ENCODE measurements around the gene CORO2A.

Gene CORO2A

DNA sequence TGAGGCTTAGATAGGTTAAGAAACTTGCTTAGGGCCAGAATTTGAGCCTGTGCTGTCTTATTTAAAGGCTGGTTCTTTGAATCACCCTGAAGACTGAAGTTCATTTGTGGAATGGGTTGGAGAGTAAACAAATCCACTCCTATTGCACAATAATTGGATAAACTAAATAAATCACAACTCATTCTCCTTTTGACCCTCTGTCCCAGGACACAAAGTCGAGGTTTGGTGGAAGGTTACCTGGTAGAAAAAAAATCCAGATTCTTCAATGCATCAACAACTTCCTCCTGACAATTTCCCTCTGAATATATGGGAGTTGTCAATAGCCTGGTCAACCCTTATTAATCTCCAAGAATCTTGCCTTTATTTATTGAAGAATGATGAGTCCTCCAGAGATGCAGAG lies 34.1 kb upstream of the CORO2A start:
- Histone ChIP-seq H3K36me3 (replicated peaks; ENCODE audit: low read depth, low read length) (no peaks in the 10 kb centered on the region), H3K79me2 (ENCODE audit: low read length) (no peaks in the 10 kb centered on the region), H3K9ac (ENCODE audit: low read length) (no peak overlapping the region), H3K9me3 (ENCODE audit: insufficient read depth, low read length) (no peaks in the 10 kb centered on the region), H3K4me3 (ENCODE audit: low read length) (no peak overlapping the region), H3K4me2 (ENCODE audit: low read length) (no peak overlapping the region), H3K27me3 (ENCODE audit: low read depth, low read length) (no peaks in the 10 kb centered on the region), H3K4me1 (ENCODE audit: low read length) (no peaks in the 10 kb centered on the region), H2AFZ (ENCODE audit: low read depth, low read length) (no peak overlapping the region), H3K27ac (ENCODE audit: low read length) (no peak overlapping the region), H4K20me1 (ENCODE audit: insufficient read depth, low read length) (no peaks in the 10 kb centered on the region)
- no peak for TF ChIP-seq EZH2phosphoT487 (IDR thresholded peaks at IDR 0.05; ENCODE audit: low read depth)
- TF ChIP-seq CTCF (IDR thresholded peaks at IDR 0.05; ENCODE audit: low read depth, low read length): no peak

DNA sequence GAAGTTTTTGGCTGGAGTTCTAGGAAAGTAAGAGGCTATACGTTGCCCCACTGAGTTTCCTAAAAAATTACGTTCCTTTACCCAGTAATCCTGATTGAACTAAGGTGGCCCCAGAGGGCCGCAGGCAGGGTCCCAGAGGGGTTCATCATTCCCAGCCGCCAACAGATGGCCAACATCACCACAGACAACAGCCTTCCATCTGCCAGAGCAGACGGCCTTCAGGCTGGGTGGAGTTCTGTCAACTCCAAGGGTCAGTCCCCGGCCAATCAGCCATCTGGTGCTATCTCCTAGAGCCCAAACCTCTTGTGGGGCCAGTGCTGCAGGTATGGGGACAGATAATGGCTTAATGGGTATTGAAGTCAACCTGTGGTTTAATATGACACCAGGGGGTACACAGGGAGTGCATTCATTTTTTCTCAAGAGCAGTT lies 32.6 kb upstream of the CORO2A start:
- H3K4me3 ChIP-seq (ENCODE audit: low read length): no peak overlapping the region
- no peak overlapping the region for H3K4me2 ChIP-seq (ENCODE audit: low read length)
- no peaks in the 10 kb centered on the region for H3K27me3 ChIP-seq (ENCODE audit: low read depth, low read length)
- H3K36me3 ChIP-seq (replicated peaks; ENCODE audit: low read depth, low read length): no peaks in the 10 kb centered on the region
- no peaks in the 10 kb centered on the region for H3K9me3 ChIP-seq (ENCODE audit: insufficient read depth, low read length)
- no peaks in the 10 kb centered on the region for H4K20me1 ChIP-seq (ENCODE audit: insufficient read depth, low read length)
- no peaks in the 10 kb centered on the region for H3K4me1 ChIP-seq (ENCODE audit: low read length)
- TF ChIP-seq CTCF (IDR thresholded peaks at IDR 0.05; ENCODE audit: low read depth, low read length): no peak
- TF ChIP-seq EZH2phosphoT487 (IDR thresholded peaks at IDR 0.05; ENCODE audit: low read depth): no peak
- H3K79me2 ChIP-seq (ENCODE audit: low read length): no peaks in the 10 kb centered on the region
- H3K9ac ChIP-seq (ENCODE audit: low read length): no peak overlapping the region
- H2AFZ ChIP-seq (ENCODE audit: low read depth, low read length): no peak overlapping the region
- no peak overlapping the region for H3K27ac ChIP-seq (ENCODE audit: low read length)

GRCh38 chr9:98222885-98223691 lies 30.7 kb upstream of the CORO2A start:
- H3K9me3 ChIP-seq (ENCODE audit: insufficient read depth, low read length): no peaks in the 10 kb centered on the region
- no peak for TF ChIP-seq CTCF (IDR thresholded peaks at IDR 0.05; ENCODE audit: low read depth, low read length)
- no peak for TF ChIP-seq EZH2phosphoT487 (IDR thresholded peaks at IDR 0.05; ENCODE audit: low read depth)
- H3K9ac ChIP-seq (ENCODE audit: low read length): no peak overlapping the region
- no peak overlapping the region for H2AFZ ChIP-seq (ENCODE audit: low read depth, low read length)
- no peaks in the 10 kb centered on the region for H3K36me3 ChIP-seq (replicated peaks; ENCODE audit: low read depth, low read length)
- H3K4me1 ChIP-seq (ENCODE audit: low read length): no peaks in the 10 kb centered on the region
- no peaks in the 10 kb centered on the region for H3K79me2 ChIP-seq (ENCODE audit: low read length)
- H3K4me2 ChIP-seq (ENCODE audit: low read length): no peak overlapping the region
- no peak overlapping the region for H3K4me3 ChIP-seq (ENCODE audit: low read length)
- no peaks in the 10 kb centered on the region for H3K27me3 ChIP-seq (ENCODE audit: low read depth, low read length)
- no peak overlapping the region for H3K27ac ChIP-seq (ENCODE audit: low read length)
- H4K20me1 ChIP-seq (ENCODE audit: insufficient read depth, low read length): no peaks in the 10 kb centered on the region

DNA sequence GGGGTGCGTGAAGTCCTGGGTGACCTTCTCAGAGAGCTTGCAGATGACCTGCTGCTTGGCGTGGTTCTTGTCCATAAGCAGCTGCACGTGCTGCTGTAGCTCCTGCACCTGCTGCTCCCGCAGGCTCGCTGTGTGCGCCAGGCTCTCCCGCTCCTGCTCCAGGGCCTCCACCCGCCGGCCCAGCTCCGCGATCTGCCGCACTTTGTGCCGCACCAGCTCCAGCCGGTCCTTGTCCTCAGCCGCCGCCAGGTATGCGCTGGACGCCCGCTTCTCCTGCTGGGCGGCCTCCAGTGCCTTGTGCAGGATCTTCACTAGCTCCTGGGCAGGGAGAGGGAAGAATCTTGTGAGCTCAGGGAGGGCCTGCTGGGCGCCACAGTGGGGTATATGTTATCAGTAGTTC lies 28.5 kb upstream of the CORO2A start:
- Histone ChIP-seq H3K79me2 (ENCODE audit: low read length) (no peaks in the 10 kb centered on the region), H3K4me1 (ENCODE audit: low read length) (0 out of 2 replicates have a peak, but pooled peaks cover 3% of the 10 kb centered on the region), H4K20me1 (ENCODE audit: insufficient read depth, low read length) (no peaks in the 10 kb centered on the region), H3K9ac (ENCODE audit: low read length) (no peak overlapping the region), H3K36me3 (replicated peaks; ENCODE audit: low read depth, low read length) (no peaks in the 10 kb centered on the region), H3K27me3 (ENCODE audit: low read depth, low read length) (no peaks in the 10 kb centered on the region), H3K27ac (ENCODE audit: low read length) (no peak overlapping the region), H3K4me3 (ENCODE audit: low read length) (no peak overlapping the region), H3K9me3 (ENCODE audit: insufficient read depth, low read length) (no peaks in the 10 kb centered on the region), H3K4me2 (ENCODE audit: low read length) (no peak overlapping the region), H2AFZ (ENCODE audit: low read depth, low read length) (no peak overlapping the region)
- TF ChIP-seq CTCF (IDR thresholded peaks at IDR 0.05; ENCODE audit: low read depth, low read length): no peak
- TF ChIP-seq EZH2phosphoT487 (IDR thresholded peaks at IDR 0.05; ENCODE audit: low read depth): no peak

Data from OCI-LY3 (cell line).